ENCODE results near the gene NFKBIE. TPM values are rescaled to one million over a fixed set of nuclear protein-coding genes. Genes with fewer than 3 reads are reported as not detected.

Gene NFKBIE
- total and polyA plus RNA-seq, 4 donors, result 3.7 to 4.9 (median 4.7) TPM

DNA sequence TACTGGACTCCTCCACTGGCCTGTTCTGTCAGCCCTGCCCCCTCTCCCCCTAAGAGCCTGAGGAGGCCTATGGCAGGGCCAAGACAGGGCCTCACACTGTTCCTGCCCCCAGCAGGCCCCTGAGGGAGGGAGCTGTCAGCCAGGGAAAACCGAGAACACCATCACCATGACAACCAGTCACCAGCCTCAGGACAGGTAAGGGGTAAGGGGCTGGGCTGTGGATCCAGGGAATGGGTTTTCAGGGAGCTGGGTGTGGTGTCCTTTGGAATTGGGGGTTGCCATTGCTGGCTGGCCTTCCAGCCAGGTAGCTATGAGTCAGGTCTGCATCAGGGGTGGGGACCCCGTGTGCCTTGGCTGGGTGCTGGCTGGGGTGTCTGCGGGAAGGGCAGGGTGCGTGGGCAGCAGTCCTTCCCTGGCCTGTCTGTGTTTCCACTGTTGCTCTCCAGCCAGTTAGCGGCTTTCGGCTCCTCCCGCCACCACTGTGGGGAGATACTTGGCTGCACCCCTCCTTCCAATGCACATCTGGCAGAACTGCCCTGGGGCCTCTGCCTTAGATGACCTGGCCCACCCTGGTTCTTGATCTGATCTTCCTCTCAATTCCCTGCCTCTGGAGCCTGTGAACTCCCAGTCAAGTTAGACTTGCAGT, 38.1 kb downstream of the NFKBIE start:
- Histone ChIP-seq H3K4me3 (ENCODE audit: low read depth in 1 of 3, low read length in 3 of 3) (no peak overlapping the region), H3K4me1 (ENCODE audit: control insufficient read depth in 4 of 4, insufficient read depth in 4 of 4, low read length in 3 of 4) (peaks cover 42 to 87% (median 77%) of the 10 kb centered on the region in 4 donors), H3K9ac (ENCODE audit: low read depth in 1 of 2, low read length in 2 of 2) (no peak overlapping the region), H3K27me3 (ENCODE audit: control insufficient read depth in 4 of 4, insufficient read depth in 4 of 4, low read length in 3 of 4) (no peaks in the 10 kb centered on the region), H3K27ac (ENCODE audit: low read depth in 1 of 2, low read length in 2 of 2) (peak overlapping the region; percentile 69 to 75), H3K36me3 (ENCODE audit: control insufficient read depth in 4 of 4, insufficient read depth in 3 of 4, low read depth in 1 of 4, low read length in 3 of 4) (peaks cover 0 to 4% (median 2%) of the 10 kb centered on the region in 4 donors), H3K9me3 (ENCODE audit: control insufficient read depth in 4 of 4, low read length in 3 of 4) (no peaks in the 10 kb centered on the region)
- TF ChIP-seq TAF1 (conservative IDR thresholded peaks at IDR 0.05) (no peak), SP1 (IDR thresholded peaks at IDR 0.05) (no peak), JUND (IDR thresholded peaks at IDR 0.05) (no peak), NR2F2 (IDR thresholded peaks at IDR 0.05) (no peak), GABPA (IDR thresholded peaks at IDR 0.05 in 1 of 2, conservative IDR thresholded peaks at IDR 0.05 in 1 of 2) (no peak), HNF4A (conservative IDR thresholded peaks at IDR 0.05) (no peak)
- TF ChIP-seq, protein P1, sequence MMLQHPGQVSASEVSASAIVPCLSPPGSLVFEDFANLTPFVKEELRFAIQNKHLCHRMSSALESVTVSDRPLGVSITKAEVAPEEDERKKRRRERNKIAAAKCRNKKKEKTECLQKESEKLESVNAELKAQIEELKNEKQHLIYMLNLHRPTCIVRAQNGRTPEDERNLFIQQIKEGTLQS (IDR thresholded peaks at IDR 0.05), result no peak
- TF ChIP-seq, protein P2, sequence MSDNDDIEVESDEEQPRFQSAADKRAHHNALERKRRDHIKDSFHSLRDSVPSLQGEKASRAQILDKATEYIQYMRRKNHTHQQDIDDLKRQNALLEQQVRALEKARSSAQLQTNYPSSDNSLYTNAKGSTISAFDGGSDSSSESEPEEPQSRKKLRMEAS (IDR thresholded peaks at IDR 0.05), result no peak
- TF ChIP-seq, protein P3, sequence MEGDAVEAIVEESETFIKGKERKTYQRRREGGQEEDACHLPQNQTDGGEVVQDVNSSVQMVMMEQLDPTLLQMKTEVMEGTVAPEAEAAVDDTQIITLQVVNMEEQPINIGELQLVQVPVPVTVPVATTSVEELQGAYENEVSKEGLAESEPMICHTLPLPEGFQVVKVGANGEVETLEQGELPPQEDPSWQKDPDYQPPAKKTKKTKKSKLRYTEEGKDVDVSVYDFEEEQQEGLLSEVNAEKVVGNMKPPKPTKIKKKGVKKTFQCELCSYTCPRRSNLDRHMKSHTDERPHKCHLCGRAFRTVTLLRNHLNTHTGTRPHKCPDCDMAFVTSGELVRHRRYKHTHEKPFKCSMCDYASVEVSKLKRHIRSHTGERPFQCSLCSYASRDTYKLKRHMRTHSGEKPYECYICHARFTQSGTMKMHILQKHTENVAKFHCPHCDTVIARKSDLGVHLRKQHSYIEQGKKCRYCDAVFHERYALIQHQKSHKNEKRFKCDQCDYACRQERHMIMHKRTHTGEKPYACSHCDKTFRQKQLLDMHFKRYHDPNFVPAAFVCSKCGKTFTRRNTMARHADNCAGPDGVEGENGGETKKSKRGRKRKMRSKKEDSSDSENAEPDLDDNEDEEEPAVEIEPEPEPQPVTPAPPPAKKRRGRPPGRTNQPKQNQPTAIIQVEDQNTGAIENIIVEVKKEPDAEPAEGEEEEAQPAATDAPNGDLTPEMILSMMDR (IDR thresholded peaks at IDR 0.05; ENCODE audit: low read depth, low read length, missing input control), result no peak
- TF ChIP-seq, protein P4, sequence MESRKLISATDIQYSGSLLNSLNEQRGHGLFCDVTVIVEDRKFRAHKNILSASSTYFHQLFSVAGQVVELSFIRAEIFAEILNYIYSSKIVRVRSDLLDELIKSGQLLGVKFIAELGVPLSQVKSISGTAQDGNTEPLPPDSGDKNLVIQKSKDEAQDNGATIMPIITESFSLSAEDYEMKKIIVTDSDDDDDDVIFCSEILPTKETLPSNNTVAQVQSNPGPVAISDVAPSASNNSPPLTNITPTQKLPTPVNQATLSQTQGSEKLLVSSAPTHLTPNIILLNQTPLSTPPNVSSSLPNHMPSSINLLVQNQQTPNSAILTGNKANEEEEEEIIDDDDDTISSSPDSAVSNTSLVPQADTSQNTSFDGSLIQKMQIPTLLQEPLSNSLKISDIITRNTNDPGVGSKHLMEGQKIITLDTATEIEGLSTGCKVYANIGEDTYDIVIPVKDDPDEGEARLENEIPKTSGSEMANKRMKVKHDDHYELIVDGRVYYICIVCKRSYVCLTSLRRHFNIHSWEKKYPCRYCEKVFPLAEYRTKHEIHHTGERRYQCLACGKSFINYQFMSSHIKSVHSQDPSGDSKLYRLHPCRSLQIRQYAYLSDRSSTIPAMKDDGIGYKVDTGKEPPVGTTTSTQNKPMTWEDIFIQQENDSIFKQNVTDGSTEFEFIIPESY (IDR thresholded peaks at IDR 0.05), result no peak
- 78% methylated on average over 7 of the region's 7 CpGs for WGBS
- peak; percentile 71 for DNase-seq (ENCODE audit: low spot score)

DNA sequence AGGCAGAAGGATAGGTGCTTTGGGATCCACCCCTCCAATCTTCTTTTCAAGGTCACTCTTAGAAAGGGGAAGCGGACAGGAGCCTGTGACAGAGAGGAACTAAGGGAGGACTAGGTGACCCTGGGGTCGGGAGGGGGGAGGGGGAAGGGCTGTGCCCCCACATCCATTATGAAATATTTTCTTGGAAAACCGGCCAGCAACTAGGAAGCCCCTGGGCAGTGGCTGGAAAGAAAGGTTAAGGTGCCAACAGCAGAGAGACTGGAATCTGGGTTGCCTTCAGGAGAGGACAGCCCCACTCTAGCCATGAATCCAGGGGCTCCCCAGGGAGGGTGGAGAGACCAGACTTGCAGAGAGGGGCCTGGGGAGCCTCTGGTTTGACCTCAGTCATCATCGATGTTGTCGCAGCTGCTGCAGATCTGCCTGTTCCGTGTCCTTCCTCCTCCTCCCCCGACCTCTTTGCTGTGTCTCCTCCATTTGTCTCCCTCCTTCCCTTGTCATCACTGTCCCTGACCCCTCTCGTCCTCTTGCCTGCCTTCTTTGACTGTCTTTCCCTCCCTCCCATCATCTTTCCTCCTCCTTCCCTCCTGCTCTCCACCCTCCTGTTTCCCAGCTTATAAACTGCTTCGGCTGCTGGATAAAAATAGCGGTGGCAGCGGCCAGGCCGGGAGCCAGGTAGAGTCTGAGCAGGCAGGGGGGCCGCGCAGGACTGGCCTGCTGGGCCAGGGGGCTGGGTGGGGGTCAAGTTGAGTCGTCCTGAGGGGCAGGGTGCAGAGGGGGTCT, 38.8 kb downstream of the NFKBIE start:
- Histone ChIP-seq H3K27ac (ENCODE audit: low read depth in 1 of 2, low read length in 2 of 2) (peak overlapping the region; percentile 69 to 75), H3K36me3 (ENCODE audit: control insufficient read depth in 4 of 4, insufficient read depth in 3 of 4, low read depth in 1 of 4, low read length in 3 of 4) (peaks cover 0 to 2% (median 0%) of the 10 kb centered on the region in 4 donors), H3K4me1 (ENCODE audit: control insufficient read depth in 4 of 4, insufficient read depth in 4 of 4, low read length in 3 of 4) (peaks cover 47 to 86% (median 79%) of the 10 kb centered on the region in 4 donors), H3K9me3 (ENCODE audit: control insufficient read depth in 4 of 4, low read length in 3 of 4) (no peaks in the 10 kb centered on the region), H3K27me3 (ENCODE audit: control insufficient read depth in 4 of 4, insufficient read depth in 4 of 4, low read length in 3 of 4) (no peaks in the 10 kb centered on the region), H3K9ac (ENCODE audit: low read depth in 1 of 2, low read length in 2 of 2) (peak overlapping the region in 1 of 2 donors; percentile 48), H3K4me3 (ENCODE audit: low read depth in 1 of 3, low read length in 3 of 3) (no peak overlapping the region)
- TF ChIP-seq, protein P4 (IDR thresholded peaks at IDR 0.05), result no peak
- TF ChIP-seq HNF4A (conservative IDR thresholded peaks at IDR 0.05), result no peak
- TF ChIP-seq JUND (IDR thresholded peaks at IDR 0.05), result no peak
- TF ChIP-seq, protein P5, sequence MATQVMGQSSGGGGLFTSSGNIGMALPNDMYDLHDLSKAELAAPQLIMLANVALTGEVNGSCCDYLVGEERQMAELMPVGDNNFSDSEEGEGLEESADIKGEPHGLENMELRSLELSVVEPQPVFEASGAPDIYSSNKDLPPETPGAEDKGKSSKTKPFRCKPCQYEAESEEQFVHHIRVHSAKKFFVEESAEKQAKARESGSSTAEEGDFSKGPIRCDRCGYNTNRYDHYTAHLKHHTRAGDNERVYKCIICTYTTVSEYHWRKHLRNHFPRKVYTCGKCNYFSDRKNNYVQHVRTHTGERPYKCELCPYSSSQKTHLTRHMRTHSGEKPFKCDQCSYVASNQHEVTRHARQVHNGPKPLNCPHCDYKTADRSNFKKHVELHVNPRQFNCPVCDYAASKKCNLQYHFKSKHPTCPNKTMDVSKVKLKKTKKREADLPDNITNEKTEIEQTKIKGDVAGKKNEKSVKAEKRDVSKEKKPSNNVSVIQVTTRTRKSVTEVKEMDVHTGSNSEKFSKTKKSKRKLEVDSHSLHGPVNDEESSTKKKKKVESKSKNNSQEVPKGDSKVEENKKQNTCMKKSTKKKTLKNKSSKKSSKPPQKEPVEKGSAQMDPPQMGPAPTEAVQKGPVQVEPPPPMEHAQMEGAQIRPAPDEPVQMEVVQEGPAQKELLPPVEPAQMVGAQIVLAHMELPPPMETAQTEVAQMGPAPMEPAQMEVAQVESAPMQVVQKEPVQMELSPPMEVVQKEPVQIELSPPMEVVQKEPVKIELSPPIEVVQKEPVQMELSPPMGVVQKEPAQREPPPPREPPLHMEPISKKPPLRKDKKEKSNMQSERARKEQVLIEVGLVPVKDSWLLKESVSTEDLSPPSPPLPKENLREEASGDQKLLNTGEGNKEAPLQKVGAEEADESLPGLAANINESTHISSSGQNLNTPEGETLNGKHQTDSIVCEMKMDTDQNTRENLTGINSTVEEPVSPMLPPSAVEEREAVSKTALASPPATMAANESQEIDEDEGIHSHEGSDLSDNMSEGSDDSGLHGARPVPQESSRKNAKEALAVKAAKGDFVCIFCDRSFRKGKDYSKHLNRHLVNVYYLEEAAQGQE (IDR thresholded peaks at IDR 0.05), result no peak
- TF ChIP-seq, protein P1 (IDR thresholded peaks at IDR 0.05), result no peak
- no peak for TF ChIP-seq RXRA (IDR thresholded peaks at IDR 0.05)
- TF ChIP-seq FOXA2 (IDR thresholded peaks at IDR 0.05), result no peak
- no peak for TF ChIP-seq YY1 (IDR thresholded peaks at IDR 0.05)
- no peak for TF ChIP-seq SP1 (IDR thresholded peaks at IDR 0.05)
- 38% methylated on average over 15 of the region's 15 CpGs for WGBS
- DNase-seq (ENCODE audit: low spot score), result no peak

Data from liver (tissue), 9 donors.